Omental fat pad (tissue), 4 donors: ENCODE measurements around the gene TMEM158. TPM values are rescaled to one million over a fixed set of nuclear protein-coding genes. Genes with fewer than 3 reads are reported as not detected.

Experiments used
- ATAC-seq: fragments of 150-250 bp; one replicate; pipeline ENCODE4 v1.9.1; 2016; ENCODE audit warnings: mild to moderate bottlenecking, moderate library complexity; ENCODE audit not compliant: low FRiP score
- DNase-seq: peaks from one replicate; pipeline ENCODE4 v3.0.0-alpha.2; 2019; ENCODE audit warnings: low spot score
- CTCF ChIP-seq, 3 donors: fragments of 450-650 bp; IDR thresholded peaks; one replicate each; pipeline ENCODE4 v1.5.1; 2016 to 2017; ENCODE audit warnings: antibody characterized with exemption in 3 of 3, mild to moderate bottlenecking in 3 of 3, moderate library complexity in 2 of 3
- small RNA-seq: library from RNA; depleted of rRNA; stranded (forward); fragments of <200 nt; gene quantifications from one replicate; pipeline ENCODE3, GENCODE V24; 2016
- total RNA-seq, 4 donors: library from RNA; depleted of rRNA; stranded (reverse); fragments of >200 nt; gene quantifications; one replicate each; pipeline ENCODE4 v1.1.0, GENCODE V29; 2016

TMEM158 gene
- total RNA-seq, 4 donors from 2014 or later, result 0.44 to 15.0 (median 3.9) TPM; not detected in 1

DNA sequence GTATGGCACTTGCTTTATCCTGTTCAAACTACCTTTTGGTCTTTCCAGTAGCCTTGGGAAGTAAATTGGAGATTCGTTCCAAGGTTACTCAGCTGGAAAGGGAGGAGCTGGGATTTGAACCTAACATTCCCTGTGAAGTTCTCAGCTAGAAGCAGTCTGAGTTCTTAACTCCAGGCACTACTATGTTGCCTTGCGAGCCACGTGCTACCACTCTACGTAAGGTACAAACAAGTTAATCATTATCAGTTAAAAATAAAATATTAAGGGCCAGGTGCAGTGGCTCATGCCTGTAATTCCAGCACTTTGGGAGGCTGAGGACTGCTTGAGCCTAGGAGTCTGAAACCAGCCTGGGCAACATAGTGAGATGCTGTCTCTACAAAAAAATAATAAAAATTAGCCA, 49.2 kb downstream of the TMEM158 start:
- TF ChIP-seq CTCF (IDR thresholded peaks at IDR 0.05), result no peak
- ATAC-seq (no peak), DNase-seq (no peak)

Small RNAs within 50 kb of the gene (small RNA-seq; reads per million reads assigned to genes)
- not detected for gene RF00012

Other genes starting within 250 kb of the TMEM158 start
- gene CLEC3B, start 200.0 kb downstream of the TMEM158 start, total RNA-seq, result 100 to 1,000 TPM in 3 of 4 donors, 10 to 100 TPM in 1; 58.9 to 297 (median 125) TPM
- 10 to 100 TPM in 2 of 4 donors, 1 to 10 TPM in 1, under 1 TPM in 1; 0.16 to 30.7 (median 8.2) TPM for gene CDCP1, start 79.9 kb downstream of the TMEM158 start, total RNA-seq
- 10 to 100 TPM; 10.5 to 14.6 (median 13.7) TPM for gene LARS2, start 162.3 kb upstream of the TMEM158 start, total RNA-seq